ENCODE data around the gene MYBPC2. TPM values are rescaled to one million over a fixed set of nuclear protein-coding genes. Genes with fewer than 3 reads are reported as not detected.

MYBPC2 gene
- total and polyA plus RNA-seq, 2 experiments from 2014 or later = not detected

DNA sequence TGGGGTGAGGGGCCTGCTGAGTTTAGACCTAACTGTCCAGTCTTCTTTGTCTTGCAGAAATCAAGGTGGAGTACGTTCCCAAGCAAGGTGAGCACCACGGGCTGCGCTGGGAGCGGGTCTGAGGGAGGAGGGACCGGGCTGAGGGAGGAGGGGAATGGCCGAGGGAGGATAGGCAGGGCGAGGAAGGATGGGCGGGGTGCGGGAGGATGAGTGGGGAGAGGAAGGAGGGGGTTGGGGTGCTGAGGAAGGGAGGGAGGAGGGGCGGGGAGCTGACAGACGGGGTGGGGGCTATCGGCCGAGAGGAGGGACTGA, 18.5 kb downstream of the MYBPC2 start:
- Histone ChIP-seq H3K36me3 (ENCODE audit: low read depth) (no peaks in the 10 kb centered on the region), H3K4me3 (no peak overlapping the region), H4K20me1 (ENCODE audit: insufficient read depth) (no peaks in the 10 kb centered on the region), H3K4me2 (ENCODE audit: unreplicated experiment) (no peak overlapping the region), H3K4me1 (ENCODE audit: insufficient read depth) (no peaks in the 10 kb centered on the region), H3K27me3 (replicated peaks; ENCODE audit: insufficient read depth) (no peaks in the 10 kb centered on the region), H3K9me3 (ENCODE audit: low read depth) (no peaks in the 10 kb centered on the region), H3K9ac (no peak overlapping the region), H3K79me2 (ENCODE audit: insufficient read depth) (no peaks in the 10 kb centered on the region), H3F3A (ENCODE audit: insufficient read depth) (no peaks in the 10 kb centered on the region), H3K27ac (no peak overlapping the region), H3K9me2 (ENCODE audit: insufficient read depth) (no peaks in the 10 kb centered on the region), H2AFZ (no peak overlapping the region)
- in situ Hi-C loops (cut with MboI) = no loop called here
- DNase-seq = no peak
- TF ChIP-seq EZH2phosphoT487 (IDR thresholded peaks at IDR 0.05; ENCODE audit: insufficient read depth, low read depth) = no peak
- 10 to 31% methylated on average over 2 to 13 of the region's 13 CpGs for WGBS, 2 experiments (ENCODE audit: low coverage in 1 of 2, low lambda C conversion rate in 2 of 2, missing lambda C conversion rate in 2 of 2)

DNA sequence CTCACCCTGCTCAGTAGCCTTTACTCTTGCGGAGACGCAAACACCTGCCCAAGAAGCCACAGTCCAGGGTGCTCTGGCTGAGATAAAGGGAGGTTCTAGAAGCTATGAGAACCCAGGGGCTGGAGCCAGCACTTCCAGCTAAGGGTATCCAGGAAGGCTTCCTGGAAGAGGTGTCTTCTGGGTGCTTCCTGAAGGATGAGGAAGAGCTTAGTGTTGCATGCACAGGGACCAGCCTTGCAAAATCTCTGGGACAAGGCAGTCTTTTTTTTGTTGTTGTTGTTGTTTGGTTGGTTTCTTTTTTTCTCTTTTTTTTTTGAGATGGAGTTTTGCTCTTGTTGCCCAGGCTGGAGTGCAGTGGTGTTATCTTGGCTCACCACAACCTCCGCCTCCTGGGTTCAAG, 20.6 kb downstream of the MYBPC2 start:
- 74 to 76% methylated on average over 3 of the region's 3 CpGs for WGBS, 2 experiments (ENCODE audit: low coverage in 1 of 2, low lambda C conversion rate in 2 of 2, missing lambda C conversion rate in 2 of 2)
- Histone ChIP-seq H3K79me2 (ENCODE audit: insufficient read depth) (no peaks in the 10 kb centered on the region), H4K20me1 (ENCODE audit: insufficient read depth) (no peaks in the 10 kb centered on the region), H3K27me3 (replicated peaks; ENCODE audit: insufficient read depth) (0 out of 2 replicates have a peak, but pooled peaks cover 4% of the 10 kb centered on the region), H3K4me1 (ENCODE audit: insufficient read depth) (no peaks in the 10 kb centered on the region), H3K27ac (no peak overlapping the region), H2AFZ (no peak overlapping the region), H3K9me2 (ENCODE audit: insufficient read depth) (no peaks in the 10 kb centered on the region), H3K4me2 (ENCODE audit: unreplicated experiment) (no peak overlapping the region), H3F3A (ENCODE audit: insufficient read depth) (no peaks in the 10 kb centered on the region), H3K9me3 (ENCODE audit: low read depth) (no peaks in the 10 kb centered on the region), H3K36me3 (ENCODE audit: low read depth) (no peaks in the 10 kb centered on the region), H3K4me3 (no peak overlapping the region), H3K9ac (no peak overlapping the region)
- in situ Hi-C loops (cut with MboI) = no loop called here
- DNase-seq = no peak
- no peak for TF ChIP-seq EZH2 (IDR thresholded peaks at IDR 0.05; ENCODE audit: insufficient read depth, poor library complexity, severe bottlenecking)
- TF ChIP-seq EZH2phosphoT487 (IDR thresholded peaks at IDR 0.05; ENCODE audit: insufficient read depth, low read depth) = no peak

DNA sequence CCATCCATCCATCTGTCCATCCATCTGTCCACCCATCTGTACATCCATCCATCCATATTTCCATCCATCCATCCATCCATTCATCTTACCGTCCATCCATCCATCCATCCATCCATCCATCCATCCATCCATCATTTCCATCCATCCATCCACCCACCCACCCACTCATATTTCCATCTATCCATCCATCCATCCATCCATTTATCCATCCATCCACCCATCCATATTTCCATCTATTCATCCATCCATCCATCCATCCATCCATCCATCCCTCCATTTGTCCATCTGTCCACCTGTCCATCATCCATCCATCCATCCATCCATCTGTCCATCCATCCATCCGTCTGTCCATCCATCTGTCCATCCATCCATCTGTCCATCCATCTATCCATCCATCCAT, 23.3 kb downstream of the MYBPC2 start:
- in situ Hi-C loops (cut with MboI) = no loop called here
- 21 to 25% methylated on average over 2 of the region's 2 CpGs for WGBS, 2 experiments (ENCODE audit: low coverage in 1 of 2, low lambda C conversion rate in 2 of 2, missing lambda C conversion rate in 2 of 2)

DNA sequence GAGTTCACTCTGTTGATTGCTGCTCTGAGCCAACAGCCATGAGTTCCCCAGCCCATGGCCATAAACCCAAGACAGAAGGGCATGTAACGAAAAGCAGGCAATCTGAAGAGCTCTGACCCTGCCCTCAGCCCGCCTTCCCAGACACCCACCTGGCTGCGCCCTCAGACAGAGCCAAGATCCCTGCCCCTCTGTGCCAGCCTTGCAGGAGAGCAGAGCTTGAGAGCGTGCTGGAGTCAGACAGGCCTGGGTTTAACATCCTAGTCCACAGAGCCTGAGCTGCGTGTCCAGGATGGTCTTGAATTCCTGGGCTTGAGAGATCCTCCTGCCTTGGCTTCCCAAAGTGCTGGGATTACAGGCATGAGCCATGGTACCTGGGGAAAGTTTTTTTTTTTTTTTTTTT, 24.6 kb downstream of the MYBPC2 start:
- in situ Hi-C loops (cut with MboI) = no loop called here
- Histone ChIP-seq H3K36me3 (ENCODE audit: low read depth) (no peaks in the 10 kb centered on the region), H3K9me2 (ENCODE audit: insufficient read depth) (no peaks in the 10 kb centered on the region), H3K9ac (no peak overlapping the region), H3K27me3 (replicated peaks; ENCODE audit: insufficient read depth) (peaks cover 9% of the 10 kb centered on the region), H3K4me3 (no peak overlapping the region), H2AFZ (no peak overlapping the region), H3K4me1 (ENCODE audit: insufficient read depth) (no peaks in the 10 kb centered on the region), H3K27ac (no peak overlapping the region), H3F3A (ENCODE audit: insufficient read depth) (no peaks in the 10 kb centered on the region), H3K9me3 (ENCODE audit: low read depth) (no peaks in the 10 kb centered on the region), H4K20me1 (ENCODE audit: insufficient read depth) (no peaks in the 10 kb centered on the region), H3K79me2 (ENCODE audit: insufficient read depth) (no peaks in the 10 kb centered on the region), H3K4me2 (ENCODE audit: unreplicated experiment) (no peak overlapping the region)
- 38 to 42% methylated on average over 5 of the region's 5 CpGs for WGBS, 2 experiments (ENCODE audit: low coverage in 1 of 2, low lambda C conversion rate in 2 of 2, missing lambda C conversion rate in 2 of 2)
- DNase-seq = no peak
- no peak for TF ChIP-seq EZH2phosphoT487 (IDR thresholded peaks at IDR 0.05; ENCODE audit: insufficient read depth, low read depth)
- no peak for TF ChIP-seq EZH2 (IDR thresholded peaks at IDR 0.05; ENCODE audit: insufficient read depth, poor library complexity, severe bottlenecking)

More for the DNA sequence above, 23.3 kb downstream of the MYBPC2 start:
- Histone ChIP-seq H3F3A (ENCODE audit: insufficient read depth) (no peaks in the 10 kb centered on the region), H3K79me2 (ENCODE audit: insufficient read depth) (no peaks in the 10 kb centered on the region), H3K27ac (no peak overlapping the region), H2AFZ (no peak overlapping the region), H3K4me2 (ENCODE audit: unreplicated experiment) (no peak overlapping the region), H3K9me3 (ENCODE audit: low read depth) (no peaks in the 10 kb centered on the region), H3K9me2 (ENCODE audit: insufficient read depth) (no peaks in the 10 kb centered on the region), H3K4me3 (no peak overlapping the region), H3K27me3 (replicated peaks; ENCODE audit: insufficient read depth) (peaks cover 9% of the 10 kb centered on the region; the same call in 1 of the 2 replicates), H4K20me1 (ENCODE audit: insufficient read depth) (no peaks in the 10 kb centered on the region), H3K36me3 (ENCODE audit: low read depth) (no peaks in the 10 kb centered on the region), H3K4me1 (ENCODE audit: insufficient read depth) (no peaks in the 10 kb centered on the region), H3K9ac (no peak overlapping the region)
- TF ChIP-seq EZH2 (IDR thresholded peaks at IDR 0.05; ENCODE audit: insufficient read depth, poor library complexity, severe bottlenecking) (no peak), EZH2phosphoT487 (IDR thresholded peaks at IDR 0.05; ENCODE audit: insufficient read depth, low read depth) (no peak)
- no peak for DNase-seq

DNA sequence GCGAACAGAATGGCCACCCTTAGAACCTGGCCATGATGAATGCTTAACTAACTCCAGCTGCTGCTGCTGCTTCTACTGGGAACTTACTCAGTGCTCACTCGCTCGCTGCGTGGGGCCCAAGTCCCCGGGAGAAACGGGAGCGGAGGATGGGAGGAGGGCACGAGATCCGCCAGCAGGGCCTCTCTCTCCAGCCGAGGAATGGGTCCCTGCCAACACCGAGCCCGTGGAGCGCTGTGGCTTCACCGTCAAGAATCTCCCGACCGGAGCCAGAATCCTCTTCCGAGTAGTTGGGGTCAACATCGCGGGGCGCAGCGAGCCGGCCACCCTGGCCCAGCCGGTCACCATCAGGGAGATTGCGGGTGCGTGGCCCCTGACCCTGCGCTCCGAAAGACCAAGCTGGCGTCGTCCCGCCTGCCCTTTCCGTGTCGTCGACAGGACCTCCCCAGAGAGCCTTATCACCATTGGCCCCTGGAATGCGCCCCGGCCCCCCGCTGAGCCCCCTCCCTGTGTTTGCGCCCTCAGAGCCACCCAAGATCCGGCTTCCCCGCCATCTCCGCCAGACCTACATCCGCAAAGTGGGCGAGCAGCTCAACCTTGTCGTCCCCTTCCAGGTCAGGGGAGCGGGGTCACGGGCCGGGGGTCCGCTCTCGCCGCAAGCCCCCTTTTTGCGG, 25.8 kb downstream of the MYBPC2 start:
- Histone ChIP-seq H3K9ac (no peak overlapping the region), H3K4me3 (no peak overlapping the region), H3K27me3 (replicated peaks; ENCODE audit: insufficient read depth) (peaks cover 9% of the 10 kb centered on the region), H2AFZ (no peak overlapping the region), H3K9me3 (ENCODE audit: low read depth) (no peaks in the 10 kb centered on the region), H3K4me1 (ENCODE audit: insufficient read depth) (no peaks in the 10 kb centered on the region), H3K36me3 (ENCODE audit: low read depth) (no peaks in the 10 kb centered on the region), H3K4me2 (ENCODE audit: unreplicated experiment) (no peak overlapping the region), H3K27ac (no peak overlapping the region), H4K20me1 (ENCODE audit: insufficient read depth) (no peaks in the 10 kb centered on the region), H3K79me2 (ENCODE audit: insufficient read depth) (no peaks in the 10 kb centered on the region), H3K9me2 (ENCODE audit: insufficient read depth) (no peaks in the 10 kb centered on the region), H3F3A (ENCODE audit: insufficient read depth) (no peaks in the 10 kb centered on the region)
- 13 to 22% methylated on average over 36 to 50 of the region's 50 CpGs for WGBS, 2 experiments (ENCODE audit: low coverage in 1 of 2, low lambda C conversion rate in 2 of 2, missing lambda C conversion rate in 2 of 2)
- DNase-seq = peak; percentile 47
- TF ChIP-seq EZH2 (IDR thresholded peaks at IDR 0.05; ENCODE audit: insufficient read depth, poor library complexity, severe bottlenecking) (no peak), EZH2phosphoT487 (IDR thresholded peaks at IDR 0.05; ENCODE audit: insufficient read depth, low read depth) (no peak)
- in situ Hi-C loops (cut with MboI) = no loop called here

All from GM23248 (cell line).